IMR-90 (cell line): Measurements from ENCODE around the gene ERMARD. TPM values are rescaled to one million over a fixed set of nuclear protein-coding genes. Genes with fewer than 3 reads are reported as not detected.

Experiments
- ATAC-seq: fragments of 200-7000 bp; cut with Tn5 transposase; 2 replicates; pipeline ENCODE4 v1.9.1; 2020; ENCODE audit warnings: low read depth, mild to moderate bottlenecking, moderate library complexity
- BruUV-seq: library from RNA; stranded (reverse); fragments of 400-500 nt; replicated peaks from 2 replicates; lab custom pipeline; 2021; lab: Mats Ljungman, UMichigan
- CTCF ChIA-PET: fragments of 300-600 bp; formaldehyde crosslinking; extraction: SDS; loops from one replicate; lab custom pipeline; 2021; ENCODE audit warnings: antibody characterized with exemption; lab: Yijun Ruan, JAX
- POLR2A ChIA-PET: fragments of 300-600 bp; sonication (Branson Sonifier 250); formaldehyde crosslinking; loops from one replicate; lab custom pipeline; 2022; ENCODE audit warnings: antibody characterized with exemption; ENCODE audit not compliant: unreplicated experiment; lab: Charles Lee
- DNase-seq: peaks from one replicate; pipeline ENCODE4 v3.0.0; 2013
- H2AFZ ChIP-seq: replicated peaks from 2 replicates; pipeline ENCODE3; 2013; ENCODE audit warnings: low read length, mild to moderate bottlenecking; ENCODE audit not compliant: poor library complexity
- H2AK5ac ChIP-seq: 2 replicates; pipeline ENCODE4 v1.6.1; 2013; ENCODE audit warnings: low read depth, low read length, inconsistent platforms
- H2AK9ac ChIP-seq: replicated peaks from 2 replicates; pipeline ENCODE3; 2013; ENCODE audit warnings: mild to moderate bottlenecking, low read depth, low read length, moderate library complexity; ENCODE audit not compliant: poor library complexity
- H2BK120ac ChIP-seq: 2 replicates; pipeline ENCODE4 v1.6.1; 2013; ENCODE audit warnings: low read depth, low read length, inconsistent platforms
- H2BK15ac ChIP-seq: 3 replicates; pipeline ENCODE4 v1.6.1; 2013; ENCODE audit warnings: low read depth, low read length, inconsistent platforms
- H2BK20ac ChIP-seq: 2 replicates; pipeline ENCODE4 v1.6.1; 2013; ENCODE audit warnings: low read depth, mild to moderate bottlenecking, inconsistent platforms, low read length, moderate library complexity
- H2BK5ac ChIP-seq: 2 replicates; pipeline ENCODE4 v1.6.1; 2013; ENCODE audit warnings: mild to moderate bottlenecking, low read depth, low read length, inconsistent platforms; ENCODE audit not compliant: poor library complexity, severe bottlenecking
- H3K14ac ChIP-seq: replicated peaks from 2 replicates; pipeline ENCODE4 v1.6.1; 2013; ENCODE audit warnings: low read depth, low read length, inconsistent platforms
- H3K18ac ChIP-seq: 2 replicates; pipeline ENCODE4 v1.6.1; 2013; ENCODE audit warnings: low read depth, low read length, control low read depth
- H3K23ac ChIP-seq: 2 replicates; pipeline ENCODE4 v1.6.1; 2013; ENCODE audit warnings: low read depth, low read length, inconsistent platforms
- H3K27ac ChIP-seq: 2 replicates; pipeline ENCODE4 v1.5.1; 2013; ENCODE audit warnings: mild to moderate bottlenecking, control low read depth, low read length; ENCODE audit not compliant: insufficient read depth
- H3K27me3 ChIP-seq: 2 replicates; pipeline ENCODE4 v1.6.1; 2013; ENCODE audit warnings: low read length; ENCODE audit not compliant: control insufficient read depth, insufficient read depth
- H3K36me3 ChIP-seq: 2 replicates; pipeline ENCODE4 v1.6.1; 2013; ENCODE audit warnings: low read length, mixed read lengths; ENCODE audit not compliant: control insufficient read depth, insufficient read depth
- H3K4ac ChIP-seq: 2 replicates; pipeline ENCODE4 v1.6.1; 2013; ENCODE audit warnings: low read depth, low read length, inconsistent platforms
- H3K4me1 ChIP-seq: 2 replicates; pipeline ENCODE4 v1.6.1; 2013; ENCODE audit warnings: low read length, mixed read lengths; ENCODE audit not compliant: control insufficient read depth, insufficient read depth
- H3K4me2 ChIP-seq: 2 replicates; pipeline ENCODE4 v1.6.1; 2013; ENCODE audit warnings: low read depth, mild to moderate bottlenecking, control low read depth, low read length, moderate library complexity
- H3K4me3 ChIP-seq: 2 replicates; pipeline ENCODE4 v1.5.1; 2013; ENCODE audit warnings: low read depth, mild to moderate bottlenecking, control low read depth, low read length, moderate library complexity; ENCODE audit not compliant: insufficient read depth
- H3K56ac ChIP-seq: 2 replicates; pipeline ENCODE4 v1.6.1; 2013; ENCODE audit warnings: low read length, inconsistent platforms; ENCODE audit not compliant: insufficient read depth; ENCODE audit errors: extremely low read depth
- H3K79me1 ChIP-seq, 2 experiments: 2 replicates each; pipeline ENCODE4 v1.6.1; 2013; ENCODE audit warnings: low read length in 2 of 2, inconsistent platforms in 1 of 2, low read depth in 1 of 2
- H3K9ac ChIP-seq: 2 replicates; pipeline ENCODE4 v1.6.1; 2013; ENCODE audit warnings: low read depth, low read length, control low read depth
- H3K9me1 ChIP-seq: 2 replicates; pipeline ENCODE4 v1.6.1; 2013; ENCODE audit warnings: low read length, inconsistent platforms; ENCODE audit not compliant: insufficient read depth
- H3K9me3 ChIP-seq: 2 replicates; pipeline ENCODE4 v1.6.1; 2013; ENCODE audit warnings: low read length; ENCODE audit not compliant: control insufficient read depth, insufficient read depth
- H4K20me1 ChIP-seq: 2 replicates; pipeline ENCODE4 v1.6.1; 2013; ENCODE audit warnings: low read length, inconsistent platforms; ENCODE audit not compliant: insufficient read depth
- H4K5ac ChIP-seq: 2 replicates; pipeline ENCODE4 v1.6.1; 2013; ENCODE audit warnings: mild to moderate bottlenecking, low read depth, low read length, control low read depth
- H4K8ac ChIP-seq, 2 experiments: 2 replicates each; pipeline ENCODE4 v1.6.1; 2013; ENCODE audit warnings: low read depth in 2 of 2, low read length in 2 of 2, control low read depth in 1 of 2, inconsistent platforms in 1 of 2
- H4K91ac ChIP-seq: 2 replicates; pipeline ENCODE4 v1.6.1; 2013; ENCODE audit warnings: low read depth, low read length, inconsistent platforms; ENCODE audit not compliant: insufficient read depth
- MAFK ChIP-seq: IDR thresholded peaks from 2 replicates; pipeline ENCODE4 v1.6.1; 2012; ENCODE audit warnings: low read depth, low read length, improper control_type of control experiment
- USF2 ChIP-seq: fragments of 150-350 bp; IDR thresholded peaks from 2 replicates; pipeline ENCODE4 v1.6.1; 2017; ENCODE audit warnings: mild to moderate bottlenecking, antibody characterized with exemption, low read length, low read depth
- WGBS, 2 experiments: methylation state at CpG; one replicate each; pipeline versions ENCODE4 v1.1.5 to v1.1.7; 2013; ENCODE audit warnings: missing lambda C conversion rate in 2 of 2; ENCODE audit not compliant: insufficient read length in 1 of 2; ENCODE audit errors: extremely low coverage in 2 of 2; 5-methylcytosine and 5-hydroxymethylcytosine counted together
- dilution Hi-C: fragments of 300-500 bp; cut with HindIII; formaldehyde crosslinking; loops from one replicate; pipeline ENCODE4 v1.14.3; 2018; ENCODE audit warnings: low sequenced_read_pairs; ENCODE audit not compliant: unreplicated experiment
- in situ Hi-C: fragments of 300-500 bp; cut with MboI; formaldehyde crosslinking; loops from 3 replicates; pipeline ENCODE4 v1.14.3; 2019; ENCODE audit warnings: low sequenced_read_pairs, inconsistent platforms, mixed read lengths
- intact Hi-C: fragments of 100-400 bp; cut with micrococcal nuclease; formaldehyde crosslinking; loops from 2 replicates; pipeline ENCODE4 v1.10.0; 2022
- polyA plus RNA-seq, 3 experiments: library from polyadenylated mRNA; depleted of rRNA; stranded (reverse); fragments of >200 nt; gene quantifications; 2 replicates each; pipeline ENCODE4 v1.2.3, GENCODE V29; 2012; ENCODE audit warnings: low replicate concordance in 1 of 3
- total RNA-seq: library from RNA; depleted of rRNA; stranded (reverse); fragments of >200 nt; gene quantifications from 2 replicates; pipeline ENCODE4 v1.2.3, GENCODE V29; 2012

Gene ERMARD
- total and polyA plus RNA-seq, 2 of the 4 experiments (the other 2 are of a cell fraction) = 15.1 to 25.4 TPM

GRCh38 chr6:169799474-169799926, 48.1 kb downstream of the ERMARD start:
- H3K56ac ChIP-seq = no peak overlapping the region
- no peak overlapping the region for H4K8ac ChIP-seq
- no peak overlapping the region for H2AK9ac ChIP-seq
- no peak overlapping the region for H2BK15ac ChIP-seq
- H2BK120ac ChIP-seq = no peak overlapping the region
- POLR2A ChIA-PET = no interaction called here
- in situ Hi-C loops (loop anchor here (10.0 kb wide), 2 partner anchors 505 to 715 kb away; partner anchors contain the start of gene FAM120B), intact Hi-C loops (no loop called here), dilution Hi-C loops (no loop called here)
- no peak overlapping the region for H3K4ac ChIP-seq
- no peak overlapping the region for H2AFZ ChIP-seq
- H3K9me1 ChIP-seq = no peaks in the 10 kb centered on the region
- DNase-seq = no peak
- H3K27ac ChIP-seq = no peak overlapping the region
- H3K27me3 ChIP-seq = peaks cover 16% of the 10 kb centered on the region
- H3K9me3 ChIP-seq = no peaks in the 10 kb centered on the region
- H3K4me2 ChIP-seq = no peak overlapping the region
- H3K4me1 ChIP-seq = peaks cover 10% of the 10 kb centered on the region; the same call in 1 of the 2 replicates
- no peak overlapping the region for H3K18ac ChIP-seq
- no peak for ATAC-seq
- peak; percentile 89 for TF ChIP-seq MAFK
- no peak for TF ChIP-seq USF2
- H3K23ac ChIP-seq = no peak overlapping the region
- 100% methylated on average over 2 of the region's 7 CpGs; no CpG with 5 or more reads in 1 of the 2 experiments for WGBS, 2 experiments
- H3K79me1 ChIP-seq = no peaks in the 10 kb centered on the region
- CTCF ChIA-PET = no interaction called here
- no peak overlapping the region for H2AK5ac ChIP-seq
- H2BK5ac ChIP-seq = no peak overlapping the region
- H3K9ac ChIP-seq = no peak overlapping the region
- H3K36me3 ChIP-seq = no peaks in the 10 kb centered on the region
- no peak overlapping the region for H3K14ac ChIP-seq
- no peak overlapping the region for H2BK20ac ChIP-seq
- H3K4me3 ChIP-seq = no peak overlapping the region
- H4K20me1 ChIP-seq = no peaks in the 10 kb centered on the region
- H4K5ac ChIP-seq = no peak overlapping the region
- BruUV-seq = no TSS peak
- no peak overlapping the region for H4K91ac ChIP-seq
